H7 (cell line): ENCODE results near the gene GDAP1L1. TPM values are rescaled to one million over a fixed set of nuclear protein-coding genes. Genes with fewer than 3 reads are reported as not detected.
"Not testable (repeated sequence)": the region's sequence is repeated elsewhere in the genome, so short reads cannot be mapped to it uniquely, and the experiment has no call there.

Source experiments
- DNase-seq: peaks from one replicate; pipeline ENCODE4 v3.0.0; 2012
- H3K27me3 ChIP-seq: 2 replicates; pipeline ENCODE4 v1.6.0; 2011; ENCODE audit warnings: mild to moderate bottlenecking, low read length; ENCODE audit not compliant: control insufficient read depth, insufficient read depth
- H3K36me3 ChIP-seq: replicated peaks from 2 replicates; pipeline ENCODE4 v1.5.1; 2011; ENCODE audit warnings: low read length; ENCODE audit not compliant: control insufficient read depth, insufficient read depth
- H3K4me3 ChIP-seq: 2 replicates; pipeline ENCODE4 v1.5.1; 2011; ENCODE audit warnings: low read depth, mild to moderate bottlenecking, control low read depth, low read length, moderate library complexity; ENCODE audit not compliant: insufficient read depth
- total RNA-seq: library from RNA; depleted of rRNA; stranded (reverse); fragments of >200 nt; shearing (Covaris generic); gene quantifications from 2 replicates; pipeline ENCODE4 v1.2.3, GENCODE V29; 2014

Gene GDAP1L1
- total RNA-seq, 1 experiment from 2014 or later, result 6.1 TPM

DNA sequence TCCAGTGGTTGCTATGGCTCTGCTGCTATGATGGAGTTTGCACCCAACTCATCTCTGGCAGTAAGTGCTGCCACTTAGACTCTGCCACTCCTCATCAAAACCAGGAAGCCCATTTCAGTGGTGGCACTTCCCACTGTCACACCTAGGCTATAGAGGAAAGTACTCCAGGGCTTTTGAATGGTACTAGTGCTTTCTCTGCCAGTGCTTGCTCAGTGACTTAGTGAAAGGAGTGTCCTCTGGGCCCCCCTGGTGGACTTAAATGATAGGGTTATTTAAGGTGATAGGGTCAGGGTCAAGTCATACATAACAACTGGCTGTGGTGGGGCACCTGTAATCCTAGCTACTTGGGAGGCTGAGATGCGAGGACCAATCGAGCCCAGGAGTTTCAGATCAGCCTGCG is 41.1 kb downstream of the GDAP1L1 start:
- H3K27me3 ChIP-seq, result no peaks in the 10 kb centered on the region
- H3K36me3 ChIP-seq, result no peaks in the 10 kb centered on the region
- DNase-seq, result no peak
- H3K4me3 ChIP-seq, result no peak overlapping the region

- DNase-seq, result no peak
Measured at GRCh38 chr20:44291754-44292153, 44.6 kb downstream of the GDAP1L1 start.

DNA sequence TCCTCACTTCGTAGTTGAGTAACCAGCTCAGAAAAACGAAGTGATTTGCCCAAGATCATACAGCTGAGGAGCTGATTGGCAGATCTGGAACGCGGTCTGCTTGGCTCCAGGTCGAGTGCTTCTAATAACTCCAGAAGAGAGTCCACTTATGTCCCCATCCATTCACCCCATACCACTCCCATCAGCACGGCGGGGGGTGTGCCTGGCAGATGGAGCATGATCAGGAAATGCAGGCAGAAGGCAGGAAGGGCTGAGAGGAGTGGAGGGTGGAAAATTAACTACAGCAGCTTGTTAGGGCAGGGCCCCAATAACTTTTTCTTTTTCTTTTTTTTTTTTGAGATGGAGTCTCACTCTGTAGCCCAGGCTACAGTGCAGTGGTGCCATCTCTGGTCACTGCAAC is 48.9 kb downstream of the GDAP1L1 start:
- no peak for DNase-seq
- no peaks in the 10 kb centered on the region for H3K36me3 ChIP-seq
- no peak overlapping the region for H3K4me3 ChIP-seq
- H3K27me3 ChIP-seq, result no peaks in the 10 kb centered on the region

More at GRCh38 chr20:44291754-44292153, 44.6 kb downstream of the GDAP1L1 start:
- Histone ChIP-seq H3K27me3 (no peaks in the 10 kb centered on the region), H3K36me3 (no peaks in the 10 kb centered on the region), H3K4me3 (no peak overlapping the region)

GRCh38 chr20:44297721-44298120 is 50.6 kb downstream of the GDAP1L1 start:
- H3K36me3 ChIP-seq, result no peaks in the 10 kb centered on the region
- no peaks in the 10 kb centered on the region for H3K27me3 ChIP-seq
- H3K4me3 ChIP-seq, result no peak overlapping the region
- no peak for DNase-seq

DNA sequence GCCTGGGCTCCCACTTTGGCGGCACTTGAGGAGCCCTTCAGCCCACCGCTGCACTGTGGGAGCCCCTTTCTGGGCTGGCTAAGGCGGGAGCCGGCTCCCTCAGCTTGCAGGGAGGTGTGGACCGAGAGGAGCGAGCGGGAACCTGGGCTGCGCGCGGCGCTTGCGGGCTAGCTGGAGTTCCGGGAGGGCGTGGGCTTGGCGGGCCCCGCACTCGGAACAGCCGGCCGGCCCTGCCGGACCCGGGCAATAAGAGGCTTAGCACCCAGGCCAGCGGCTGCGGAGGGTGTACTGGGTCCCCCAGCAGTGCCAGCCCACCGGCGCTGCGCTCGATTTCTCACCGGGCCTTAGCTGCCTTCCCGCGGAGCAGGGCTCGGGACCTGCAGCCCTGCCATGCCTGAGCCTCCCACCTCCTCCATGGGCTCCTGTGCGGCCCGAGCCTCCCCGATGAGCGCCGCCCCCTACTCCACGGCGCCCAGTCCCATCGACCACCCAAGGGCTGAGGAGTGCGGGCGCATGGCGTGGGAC is 52.0 kb downstream of the GDAP1L1 start:
- DNase-seq, H3K4me3 ChIP-seq, H3K27me3 ChIP-seq, H3K36me3 ChIP-seq: not testable (repeated sequence)

- Histone ChIP-seq H3K36me3 (no peaks in the 10 kb centered on the region), H3K27me3 (no peaks in the 10 kb centered on the region), H3K4me3 (no peak overlapping the region)
- DNase-seq, result no peak
Measured at GRCh38 chr20:44301285-44301684, 54.2 kb downstream of the GDAP1L1 start.

DNA sequence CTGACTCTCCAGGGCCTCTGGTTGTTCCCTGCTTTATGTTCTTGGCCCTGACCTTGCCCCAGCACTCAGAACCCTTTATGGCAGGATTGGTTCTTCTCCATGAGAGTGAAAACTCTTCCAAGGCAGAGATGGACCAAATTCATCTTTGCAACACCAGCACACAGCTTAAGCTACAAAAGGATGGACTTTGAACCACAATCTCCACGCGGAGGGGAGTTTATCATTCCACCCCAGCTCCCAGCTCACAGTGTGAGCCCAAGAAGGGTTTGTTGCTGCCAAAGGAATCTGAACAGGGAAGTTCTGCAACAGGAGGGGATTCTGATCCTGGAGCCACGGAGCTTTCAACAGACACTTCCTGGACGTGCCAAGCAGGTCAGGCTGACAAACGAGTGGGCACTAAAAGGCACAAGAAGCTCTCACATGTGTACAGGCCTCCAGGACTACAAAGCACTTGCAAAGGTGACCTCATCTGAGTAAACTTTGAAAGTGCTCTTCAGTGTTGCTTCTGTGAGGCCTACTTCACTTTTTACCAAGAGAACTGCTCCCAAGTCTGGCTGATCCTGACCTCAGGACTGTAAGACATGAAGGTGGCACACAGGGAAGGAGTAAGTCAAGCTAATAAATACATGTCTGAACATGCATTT is 55.0 kb downstream of the GDAP1L1 start:
- Histone ChIP-seq H3K36me3 (no peaks in the 10 kb centered on the region), H3K4me3 (no peak overlapping the region), H3K27me3 (no peaks in the 10 kb centered on the region)
- DNase-seq, result no peak

- Histone ChIP-seq H3K4me3 (no peak overlapping the region), H3K27me3 (no peaks in the 10 kb centered on the region), H3K36me3 (no peaks in the 10 kb centered on the region)
- no peak for DNase-seq
Measured at GRCh38 chr20:44302736-44303135, 55.6 kb downstream of the GDAP1L1 start.

GRCh38 chr20:44304383-44304782 is 57.3 kb downstream of the GDAP1L1 start:
- no peaks in the 10 kb centered on the region for H3K27me3 ChIP-seq
- H3K36me3 ChIP-seq, result no peaks in the 10 kb centered on the region
- no peak for DNase-seq
- no peak overlapping the region for H3K4me3 ChIP-seq

DNA sequence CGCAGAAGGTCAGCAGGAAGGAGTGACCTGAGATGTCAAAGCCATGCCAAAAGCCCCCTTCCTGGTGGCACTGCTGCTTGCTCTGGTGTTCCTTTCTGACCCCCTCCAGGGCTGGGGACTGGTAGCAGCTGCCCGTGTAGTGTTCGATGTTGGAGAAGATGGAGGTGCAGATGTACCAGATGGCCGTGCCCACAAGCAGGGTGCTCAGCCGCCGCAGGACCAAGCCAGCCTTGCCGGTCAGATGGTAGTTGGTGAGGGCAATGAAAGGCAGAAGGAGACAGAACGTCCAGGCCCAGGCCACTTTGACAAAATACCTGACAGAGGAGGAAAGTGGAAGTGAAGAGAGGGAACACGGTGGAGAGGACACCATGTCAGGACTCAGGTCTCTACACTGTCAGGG is 59.8 kb downstream of the GDAP1L1 start:
- peaks cover 9% of the 10 kb centered on the region for H3K27me3 ChIP-seq
- no peak for DNase-seq
- no peak overlapping the region for H3K4me3 ChIP-seq
- H3K36me3 ChIP-seq, result no peaks in the 10 kb centered on the region

DNA sequence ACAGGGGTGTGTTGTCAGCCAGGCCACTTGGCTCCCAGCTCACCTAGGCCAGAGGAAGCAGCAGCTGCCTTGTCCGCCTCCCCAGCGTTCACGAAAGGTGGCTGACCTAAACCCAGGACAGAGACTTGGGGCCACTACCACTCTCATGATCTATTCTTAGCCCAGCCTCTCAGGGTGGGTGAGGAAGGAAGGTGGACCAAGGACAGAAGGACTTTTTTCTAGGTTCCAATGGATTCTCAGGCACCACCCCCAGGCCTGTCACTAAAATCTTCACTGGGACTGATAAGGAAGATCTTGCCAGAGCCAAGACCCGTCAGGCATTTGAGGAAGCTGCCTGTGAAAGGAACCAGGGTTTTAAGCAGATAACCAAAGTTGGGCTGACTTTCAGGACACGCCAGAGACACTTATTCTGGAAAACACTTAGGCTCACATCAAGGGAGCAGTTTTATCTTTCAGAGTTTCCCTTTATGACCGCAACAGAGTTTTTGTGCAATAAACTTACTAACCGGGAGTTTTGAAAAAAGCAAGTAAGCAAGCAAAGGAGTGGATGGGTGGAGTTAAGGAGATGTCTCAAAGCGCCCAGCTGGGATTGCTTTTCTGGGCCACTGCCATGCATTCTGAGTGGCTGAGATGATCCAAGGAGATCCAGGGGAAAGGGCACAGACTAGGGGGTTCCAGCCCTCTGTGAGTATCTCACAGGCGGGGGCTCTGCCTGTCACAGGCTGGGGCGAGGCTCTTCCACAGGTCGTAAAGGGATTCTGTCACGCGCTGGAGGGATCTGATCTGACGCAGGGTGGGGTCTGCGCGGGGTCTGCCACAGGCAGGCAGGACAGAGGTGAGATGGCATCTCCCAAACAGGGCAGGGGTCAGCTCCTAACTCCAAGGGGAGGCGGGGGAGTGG is 62.9 kb downstream of the GDAP1L1 start:
- H3K27me3 ChIP-seq, result peaks cover 9% of the 10 kb centered on the region
- peak; percentile 63 for DNase-seq
- H3K4me3 ChIP-seq, result peak overlapping the region; percentile 98
- H3K36me3 ChIP-seq, result no peaks in the 10 kb centered on the region

GRCh38 chr20:44310664-44311639 is 63.8 kb downstream of the GDAP1L1 start, which contains the start of gene FITM2:
TSS of gene FITM2 (minus strand) at chr20:44311202. CDS start at chr20:44311148, 54 bp downstream.
- peaks cover 9% of the 10 kb centered on the region for H3K27me3 ChIP-seq
- H3K36me3 ChIP-seq, result no peaks in the 10 kb centered on the region
- peak within 1 kb of the TSS; percentile 98 for H3K4me3 ChIP-seq
- peak; percentile 98 for DNase-seq

DNA sequence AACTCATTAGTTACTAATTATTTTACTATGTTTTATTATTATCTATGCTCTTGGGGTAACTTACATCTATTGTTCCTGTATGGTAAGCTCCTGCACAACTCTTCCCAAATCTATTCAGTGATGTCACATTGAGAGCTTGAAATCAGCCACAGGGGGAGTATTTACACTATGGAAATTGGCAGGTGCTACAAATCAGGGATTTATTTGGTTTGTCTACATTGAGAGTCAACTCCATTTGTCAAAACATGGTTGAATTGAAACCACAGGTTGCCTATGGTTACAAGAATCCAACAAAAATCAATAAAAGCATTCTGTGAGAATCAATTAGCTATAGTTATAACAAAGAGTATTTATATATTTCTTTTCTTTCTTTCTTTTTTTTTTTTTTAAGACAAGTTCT is 67.8 kb downstream of the GDAP1L1 start:
- H3K4me3 ChIP-seq, result no peak overlapping the region
- no peaks in the 10 kb centered on the region for H3K36me3 ChIP-seq
- peaks cover 9% of the 10 kb centered on the region for H3K27me3 ChIP-seq
- DNase-seq, result no peak

DNA sequence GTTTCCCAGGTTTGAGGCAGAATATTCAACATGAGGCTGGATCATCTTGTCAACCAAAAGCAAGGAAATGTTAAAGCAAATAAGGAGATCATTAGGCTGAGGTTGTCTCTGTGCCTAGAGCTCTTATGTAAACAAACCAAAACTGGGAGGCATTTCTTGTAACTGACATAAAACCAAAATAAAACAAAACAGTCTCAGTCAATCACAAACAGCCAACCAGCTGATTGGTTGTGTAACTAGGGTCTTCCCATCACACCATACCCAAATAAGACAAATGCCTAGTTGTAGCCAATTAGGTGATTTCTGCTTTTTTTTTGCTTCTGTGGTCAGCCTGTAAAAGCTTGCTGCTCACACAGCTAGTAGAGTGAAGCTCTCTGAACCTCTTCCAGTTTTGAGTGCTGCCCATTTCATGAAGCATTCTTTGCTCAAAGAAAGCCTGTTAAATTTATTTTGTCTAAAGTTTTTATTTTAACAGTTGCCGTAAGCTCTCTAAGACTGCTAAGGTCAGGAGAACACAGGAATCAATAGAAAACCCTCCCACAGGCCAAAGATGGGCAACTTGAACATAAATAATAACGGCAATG is 72.8 kb downstream of the GDAP1L1 start:
- Histone ChIP-seq H3K36me3 (no peaks in the 10 kb centered on the region), H3K27me3 (no peaks in the 10 kb centered on the region), H3K4me3 (no peak overlapping the region)
- DNase-seq, result no peak
